Right renal pelvis (tissue), 4 donors: ENCODE data around the gene GABRB1. TPM values are rescaled to one million over a fixed set of nuclear protein-coding genes. Genes with fewer than 3 reads are reported as not detected.

Experiments used
- DNase-seq, 4 donors: peaks; one replicate each; pipeline ENCODE4 v3.0.0-alpha.2; 2013; ENCODE audit warnings: low read depth in 4 of 4, low spot score in 3 of 4, missing footprints in 1 of 4
- polyA plus RNA-seq, 4 donors: library from polyadenylated mRNA; unstranded; fragments of 120-200 nt; gene quantifications; one replicate each; pipeline ENCODE4 v1.2.1, GENCODE V29; 2013; ENCODE audit not compliant: insufficient read length in 4 of 4

Gene GABRB1
- polyA plus RNA-seq, 4 donors: 0.26 to 0.64 (median 0.52) TPM

DNA sequence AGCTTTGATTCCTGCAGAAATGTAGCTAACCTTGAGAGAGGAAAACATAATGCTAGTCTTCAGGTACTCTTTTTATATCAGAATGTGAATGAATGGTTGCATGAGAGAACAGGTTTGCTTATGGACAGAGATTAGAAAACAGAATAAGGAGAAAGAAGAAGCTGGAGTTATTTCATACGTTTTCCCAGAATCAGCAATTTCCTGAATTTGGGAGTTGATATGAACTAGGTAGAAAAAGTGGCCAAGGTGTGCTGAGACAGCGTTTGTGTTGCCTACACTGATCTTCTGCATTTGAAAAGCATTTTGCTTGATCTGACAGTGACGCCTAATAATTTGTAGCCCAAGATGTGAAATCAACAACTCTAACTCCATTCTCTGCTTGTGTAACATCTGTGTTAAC is 12.5 kb downstream of the GABRB1 start:
- no peak for DNase-seq

DNA sequence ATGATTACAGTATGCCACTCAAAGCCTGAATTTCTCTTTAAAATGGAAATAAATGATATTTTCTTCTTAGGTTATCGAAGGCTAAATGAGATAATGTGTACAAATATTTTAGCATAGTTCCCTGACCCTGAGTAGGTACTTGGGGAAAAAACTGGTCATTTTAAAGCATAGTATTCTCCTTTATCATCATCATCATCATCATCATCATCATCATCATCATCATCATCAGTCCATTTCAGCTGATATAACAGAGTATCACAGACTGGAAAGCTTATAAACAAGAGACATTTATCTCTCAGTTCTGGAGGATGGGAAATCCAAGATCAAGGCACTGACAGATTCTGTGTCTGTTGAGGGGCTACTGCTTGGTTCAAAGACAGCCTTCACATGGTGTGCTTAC is 13.9 kb downstream of the GABRB1 start:
- no peak for DNase-seq

DNA sequence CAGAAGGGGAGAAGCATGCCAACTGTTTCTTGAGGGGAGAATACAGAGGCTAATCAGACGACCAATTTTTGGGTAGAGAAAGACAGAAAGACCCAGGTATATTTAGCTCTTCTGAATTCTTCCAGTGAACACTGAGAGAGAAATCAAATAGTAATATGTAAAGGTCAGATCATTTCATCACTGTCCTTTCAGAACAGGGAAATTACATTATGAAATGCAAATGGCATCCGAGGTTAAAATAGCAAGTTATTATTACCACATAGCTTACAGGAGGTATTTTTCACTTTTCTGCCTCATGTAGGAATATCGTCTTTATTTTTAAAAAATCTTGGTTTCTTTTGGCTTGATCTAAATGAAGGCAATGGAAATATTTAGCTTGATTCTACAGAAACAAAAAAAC is 18.0 kb downstream of the GABRB1 start:
- no peak for DNase-seq

DNA sequence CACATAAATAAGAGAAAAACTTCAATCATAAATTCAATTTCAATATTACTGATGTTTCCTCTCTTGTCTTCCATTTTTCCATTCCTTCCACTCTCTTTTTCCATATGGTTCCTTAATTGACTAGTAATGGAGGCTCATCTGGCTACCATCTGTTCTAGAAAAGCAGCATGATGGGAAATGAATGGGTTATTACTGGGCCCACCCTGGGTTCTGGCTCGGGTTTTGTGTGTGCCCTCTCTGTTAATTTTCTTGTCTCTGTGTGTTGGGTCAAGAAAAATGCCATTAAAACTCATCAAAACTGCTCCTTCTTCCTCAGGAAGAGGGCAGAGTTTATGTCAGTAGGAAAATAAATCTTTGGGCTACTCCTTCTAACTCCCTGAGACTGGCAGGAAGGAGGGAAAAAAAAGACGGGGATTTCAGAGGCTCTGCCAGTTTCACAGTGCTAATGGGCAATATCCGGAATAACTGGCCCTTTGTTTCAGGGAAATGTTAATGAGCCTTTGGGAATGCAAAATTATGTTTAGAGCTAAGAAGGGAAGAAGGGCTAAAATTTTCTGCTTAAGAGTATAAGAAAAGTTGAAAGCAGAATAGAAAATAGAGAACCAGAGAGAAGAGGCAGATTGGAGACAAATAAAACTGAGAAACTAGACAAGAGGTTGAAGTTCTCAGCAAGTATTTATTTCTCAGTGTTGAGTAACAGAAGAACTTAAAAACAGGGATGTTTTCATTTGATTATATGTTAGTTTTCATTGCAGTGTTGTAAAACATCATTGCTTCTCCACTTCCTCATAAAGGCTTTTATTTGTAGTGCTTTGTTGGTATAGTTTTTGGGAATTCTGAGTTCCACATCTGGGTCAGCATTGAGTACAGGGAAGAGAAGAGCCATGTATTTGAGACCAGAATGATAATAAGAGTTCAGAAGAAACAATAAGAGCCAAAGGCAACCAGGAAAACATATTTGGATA is 19.7 kb downstream of the GABRB1 start:
- no peak for DNase-seq

DNA sequence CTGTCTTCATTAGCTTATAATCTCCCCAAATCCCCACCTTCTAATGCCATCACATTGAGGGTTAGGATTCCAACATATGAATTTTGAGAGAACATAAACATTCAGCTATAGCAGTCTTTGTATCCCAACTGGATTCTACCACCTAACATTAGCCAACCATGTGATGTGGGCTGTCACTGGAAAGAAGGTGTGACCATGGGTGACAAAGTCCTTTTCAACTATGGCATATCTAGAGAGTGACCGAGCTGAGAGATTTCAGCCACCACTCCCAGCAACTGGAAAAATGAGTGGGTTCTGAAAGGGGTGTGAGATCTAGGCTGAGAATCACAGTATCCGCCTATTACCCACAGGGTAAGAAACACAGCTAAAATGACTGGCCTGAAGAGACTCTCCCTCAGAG is 22.1 kb downstream of the GABRB1 start:
- DNase-seq: no peak

DNA sequence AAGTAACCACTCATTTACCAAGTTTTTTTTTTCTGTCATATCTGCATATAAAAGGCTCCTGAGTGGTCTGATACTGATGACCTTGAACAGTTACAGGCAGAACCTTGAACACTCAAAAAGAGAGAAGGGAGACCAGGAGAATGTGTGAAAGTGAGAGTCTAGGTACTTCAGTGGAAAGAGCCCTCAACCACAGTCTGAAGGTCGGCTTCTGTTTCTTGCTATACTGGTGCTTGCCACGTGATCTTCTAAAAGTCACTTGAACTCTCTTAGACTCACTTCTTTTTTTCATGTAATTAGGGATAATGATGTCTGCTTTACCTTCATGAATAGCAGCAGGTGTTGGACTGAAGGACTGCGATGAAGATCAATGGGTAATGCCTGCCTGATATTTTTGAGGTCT is 22.8 kb downstream of the GABRB1 start:
- DNase-seq: no peak

DNA sequence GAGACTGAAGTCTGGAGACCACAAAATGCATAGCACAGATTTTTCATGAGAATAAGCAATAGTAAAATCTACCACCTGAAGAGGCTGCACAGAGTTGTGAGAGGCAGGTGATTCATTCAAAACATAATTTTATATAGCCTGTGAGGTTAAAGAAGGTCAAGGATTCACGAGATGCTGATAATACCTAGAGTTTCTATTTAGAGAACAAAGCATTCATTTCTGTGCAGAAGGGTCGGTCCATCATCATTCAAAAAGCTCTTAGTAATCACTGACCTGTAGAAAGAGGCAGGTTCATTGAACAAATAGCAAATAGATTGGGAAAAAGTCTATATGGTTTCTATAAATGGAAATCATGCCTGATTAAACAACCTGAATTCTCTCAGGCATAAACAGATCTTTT is 26.6 kb downstream of the GABRB1 start:
- DNase-seq: no peak

DNA sequence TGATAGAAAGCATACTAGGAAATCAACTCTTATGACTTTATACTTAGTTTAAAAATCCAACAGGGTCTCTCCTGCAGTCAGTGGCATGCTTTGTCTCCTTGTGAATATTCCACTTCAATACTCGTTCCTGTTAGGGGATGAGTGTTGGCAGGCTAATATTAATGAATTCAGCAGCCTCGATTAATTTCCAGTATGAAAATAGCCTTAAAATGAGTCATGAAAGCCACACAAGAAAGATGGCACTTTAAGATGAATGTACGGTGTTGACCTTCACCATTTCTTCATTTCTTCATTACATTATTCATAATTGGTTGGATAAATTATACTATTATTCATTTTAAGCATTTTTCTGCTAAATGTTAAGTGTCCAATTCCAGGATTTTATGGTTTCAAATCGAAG is 29.2 kb downstream of the GABRB1 start:
- no peak for DNase-seq

DNA sequence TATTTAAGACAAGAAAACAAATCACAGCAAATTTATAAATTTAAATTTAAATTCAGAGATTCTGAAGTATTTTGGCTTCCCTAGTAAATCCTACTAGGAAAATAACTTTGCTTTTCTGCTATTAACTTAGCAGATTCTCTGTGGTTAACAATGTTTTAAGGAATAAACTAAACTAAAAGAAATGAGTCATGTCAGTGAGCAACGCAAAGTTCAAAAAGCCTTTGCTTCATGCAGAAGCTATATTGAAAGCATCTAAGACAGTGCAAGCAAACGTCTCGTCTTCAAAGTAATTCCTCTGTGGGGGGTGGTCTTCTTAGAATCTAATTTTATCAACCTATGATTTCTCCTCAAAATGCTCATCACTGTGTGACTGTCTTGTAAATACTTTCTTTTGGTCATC is 30.1 kb downstream of the GABRB1 start:
- no peak for DNase-seq

DNA sequence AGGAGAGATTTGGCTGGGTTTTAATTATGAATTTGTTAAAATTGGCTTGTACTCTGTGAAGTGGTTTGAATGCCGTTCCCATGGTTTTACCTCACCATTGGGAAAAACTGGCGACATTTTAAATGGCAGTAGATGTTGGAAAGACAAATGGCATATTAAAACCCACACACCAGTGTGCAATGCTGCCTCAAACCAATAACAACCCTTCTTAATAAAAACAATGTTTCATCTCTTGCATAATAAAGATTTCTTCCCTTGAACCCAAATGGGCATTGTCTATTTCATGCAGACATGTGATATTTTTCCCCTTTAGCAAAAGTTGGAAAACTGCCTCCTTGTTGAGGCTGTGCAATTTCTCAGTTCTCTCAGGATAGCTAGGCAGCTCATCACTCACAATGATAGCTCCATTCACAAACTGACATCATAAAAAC is 33.7 kb downstream of the GABRB1 start:
- no peak for DNase-seq

DNA sequence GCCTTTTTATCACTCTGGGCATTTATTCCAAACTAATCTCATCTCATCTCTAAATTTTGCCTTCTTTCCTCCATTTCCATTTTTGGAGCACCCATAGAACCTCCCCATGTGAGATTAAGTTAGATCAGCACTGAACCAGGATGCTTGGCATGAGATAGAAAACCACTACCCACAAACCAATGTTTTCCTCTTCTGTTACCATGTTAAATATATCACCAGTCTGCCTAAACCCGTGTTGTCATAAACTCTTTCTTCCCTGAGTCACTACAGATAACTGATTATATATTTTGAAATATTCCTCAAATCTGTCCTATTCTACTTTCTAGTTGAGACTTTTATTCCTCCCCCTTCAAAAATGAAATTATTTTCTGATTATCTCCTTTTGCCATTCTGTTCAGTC is 37.6 kb downstream of the GABRB1 start:
- no peak for DNase-seq

DNA sequence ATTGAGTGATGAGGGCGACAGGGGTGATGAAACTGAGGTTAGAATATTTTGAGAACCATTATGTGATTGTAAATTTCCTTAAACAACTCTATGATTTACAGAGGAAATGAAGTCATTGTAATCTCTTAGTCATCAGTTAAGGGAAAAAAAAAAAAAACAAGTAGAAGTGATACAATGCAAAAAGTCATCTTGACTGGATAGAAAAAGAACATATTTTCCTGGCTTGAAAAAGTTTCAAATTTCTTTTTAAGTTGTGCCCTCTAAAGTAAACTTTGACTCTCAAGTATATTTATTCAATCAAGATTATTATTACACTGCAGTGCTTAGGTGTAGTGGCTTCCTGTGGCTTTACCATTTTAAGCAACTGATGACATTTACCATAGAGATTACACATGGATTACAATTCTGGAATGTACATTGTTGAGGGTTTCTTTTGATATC is 40.6 kb downstream of the GABRB1 start:
- DNase-seq: no peak

DNA sequence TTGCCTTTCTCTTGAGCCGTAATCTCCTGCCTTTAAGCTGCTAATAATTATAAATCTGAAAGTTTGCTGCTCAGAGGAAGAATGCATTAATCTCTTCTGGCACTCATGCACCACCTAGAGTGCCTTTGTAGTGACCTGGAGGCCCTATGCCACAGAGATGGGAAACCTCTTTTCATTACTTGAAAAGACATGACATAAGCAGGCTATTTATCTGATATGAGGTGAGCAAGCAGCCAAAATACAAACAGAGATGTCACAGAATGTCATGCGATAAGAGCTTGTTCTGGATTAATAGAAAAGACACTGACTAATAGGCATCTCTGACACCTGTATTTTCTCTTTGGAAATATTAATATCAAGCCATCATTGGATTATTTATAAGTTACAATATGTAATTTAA is 42.3 kb downstream of the GABRB1 start:
- no peak for DNase-seq

DNA sequence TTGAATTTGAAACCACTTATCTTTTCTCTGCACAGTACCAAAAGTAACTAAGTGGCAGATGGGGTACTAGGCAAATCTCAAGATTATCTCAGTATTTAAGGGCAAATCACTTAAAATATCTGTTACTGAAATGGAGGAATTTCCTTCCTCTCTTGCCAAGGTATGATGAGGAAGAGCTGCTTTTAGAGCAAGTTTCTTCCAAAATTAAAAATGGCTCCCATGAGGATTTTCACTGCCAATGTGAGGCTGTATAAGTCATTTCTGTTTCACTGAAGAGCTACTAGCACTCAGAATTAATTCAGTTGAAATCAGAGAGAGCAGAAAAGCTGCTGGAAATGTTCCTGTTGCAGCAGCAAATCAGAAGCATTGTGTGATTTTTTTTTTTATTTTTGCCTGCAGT is 43.4 kb downstream of the GABRB1 start:
- DNase-seq: no peak

DNA sequence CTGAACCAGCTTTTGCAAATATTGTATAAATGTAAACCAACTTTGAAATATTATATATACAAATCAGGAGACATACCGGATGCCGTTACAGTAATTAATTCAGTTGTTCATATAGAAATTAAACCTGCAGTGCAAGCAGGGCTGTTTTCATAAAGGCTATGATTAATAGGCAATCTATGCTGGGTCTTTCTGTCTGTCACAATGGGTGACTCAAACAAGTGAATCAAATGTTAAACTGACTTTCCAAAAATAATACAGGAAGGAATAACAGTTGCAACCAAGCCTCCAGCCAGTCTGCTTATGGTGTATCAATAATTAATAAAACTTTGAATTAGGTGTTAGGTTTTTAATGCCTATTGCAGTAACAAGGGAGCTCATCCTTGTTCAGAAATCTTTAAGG is 43.9 kb downstream of the GABRB1 start:
- no peak for DNase-seq

DNA sequence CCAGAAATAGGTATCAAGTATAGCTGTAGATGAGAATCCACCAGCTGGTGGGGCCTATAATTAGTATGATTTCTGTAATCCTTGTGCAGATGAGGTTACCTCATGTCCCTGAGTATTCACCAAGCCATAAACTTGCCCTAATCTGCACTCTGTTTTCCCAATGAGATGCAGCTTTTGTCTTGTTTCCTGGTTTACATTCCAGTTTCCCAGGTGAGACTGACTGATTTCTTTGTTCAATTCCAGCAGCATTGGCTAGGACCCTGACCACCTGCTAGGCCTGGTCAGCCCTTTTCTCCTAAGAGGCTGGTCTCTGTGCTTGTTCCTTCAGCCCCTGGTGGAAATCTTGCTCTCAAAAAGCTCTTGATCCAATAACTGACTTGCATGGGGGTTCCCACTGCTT is 44.6 kb downstream of the GABRB1 start:
- DNase-seq: no peak

DNA sequence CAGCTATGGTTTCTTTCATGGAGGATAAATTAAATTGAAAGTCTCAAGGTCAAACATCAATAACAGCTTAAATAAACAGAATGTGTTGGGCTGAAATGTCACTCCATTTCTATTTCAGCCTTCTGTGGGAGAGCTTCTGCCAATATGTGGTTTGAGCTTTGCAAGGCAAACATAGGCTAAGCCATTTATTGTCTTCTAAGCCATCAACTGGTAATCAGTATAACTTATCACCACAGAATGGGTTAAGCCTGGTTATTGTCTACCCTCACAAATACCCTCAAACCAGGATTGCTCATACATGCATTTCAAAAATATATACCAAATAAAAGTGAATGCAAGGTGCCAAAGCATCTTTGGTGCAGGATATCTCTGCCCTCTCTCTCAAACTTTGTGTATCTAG is 52.7 kb downstream of the GABRB1 start:
- no peak for DNase-seq

DNA sequence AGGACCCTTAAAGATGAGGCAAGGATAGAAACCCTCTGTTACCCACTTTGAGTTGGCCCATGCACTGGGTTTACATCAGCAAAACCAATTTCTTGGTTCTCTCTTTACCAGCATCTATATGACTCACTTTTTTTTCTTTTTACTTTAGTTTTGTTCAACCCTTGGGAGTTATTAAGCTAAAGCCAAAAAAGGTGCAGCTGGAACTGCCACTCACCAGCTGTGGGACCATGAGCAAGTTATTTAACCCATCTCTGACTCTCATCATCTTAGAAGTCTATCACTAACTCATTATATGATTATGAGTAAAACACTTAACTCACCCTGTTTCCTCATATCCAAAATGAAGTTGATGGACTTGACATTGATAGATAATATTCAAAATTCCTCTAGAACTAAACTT is 53.4 kb downstream of the GABRB1 start:
- no peak for DNase-seq

DNA sequence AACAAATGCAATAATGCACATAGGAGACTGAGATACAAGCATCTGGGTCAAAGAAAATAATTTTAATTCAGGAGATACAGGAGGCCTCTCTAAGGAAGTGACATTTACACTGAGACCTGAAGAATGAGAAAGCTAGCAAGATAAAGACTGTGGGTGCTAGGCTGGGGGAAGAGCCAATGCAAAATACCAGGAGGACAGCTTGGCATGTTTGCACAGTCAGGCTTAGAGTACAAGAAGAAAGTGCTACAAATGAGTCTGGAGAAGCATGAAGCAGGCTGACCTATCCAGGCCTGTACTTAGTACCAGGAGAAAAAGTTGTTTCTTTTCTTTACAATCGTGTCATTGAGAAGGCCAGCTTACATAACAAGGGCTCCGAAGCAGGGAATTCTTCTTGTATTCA is 56.9 kb downstream of the GABRB1 start:
- DNase-seq: no peak

DNA sequence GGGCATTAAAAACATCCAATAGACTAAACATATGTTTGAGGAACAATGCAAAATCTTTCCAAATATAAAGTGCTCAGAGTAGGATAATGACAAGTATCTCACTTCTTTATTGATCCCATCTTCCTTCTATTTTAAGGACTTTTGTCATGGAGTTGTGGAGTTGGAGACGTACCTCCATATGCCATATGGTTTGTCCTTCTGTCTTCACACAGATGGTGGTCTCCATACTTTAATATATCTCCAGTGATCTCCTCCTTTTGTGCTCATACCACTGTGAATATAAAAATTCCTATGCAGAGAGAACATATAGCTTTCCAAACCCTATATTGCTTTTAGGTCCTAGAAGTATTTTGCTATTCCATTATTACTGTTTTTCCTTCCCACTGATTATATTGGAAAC is 64.5 kb downstream of the GABRB1 start:
- no peak for DNase-seq

DNA sequence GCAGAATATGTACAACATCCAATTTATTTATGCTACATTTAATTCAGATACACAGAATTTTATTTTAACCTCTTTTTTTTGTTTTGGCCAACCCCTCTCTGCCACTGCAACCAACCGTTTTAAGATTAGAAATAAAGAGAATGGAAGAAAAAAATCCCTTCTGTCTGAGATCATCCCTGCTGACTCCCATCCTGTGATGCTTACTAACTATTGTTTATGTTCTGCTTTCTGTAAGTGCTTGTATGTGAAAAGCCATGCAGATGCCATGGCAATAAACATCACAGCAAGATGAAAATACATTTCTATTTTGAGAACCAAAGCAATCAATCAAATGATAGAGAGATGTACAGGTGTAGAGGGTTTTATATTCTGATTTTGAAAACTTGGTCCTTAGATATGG is 70.1 kb downstream of the GABRB1 start:
- no peak for DNase-seq

DNA sequence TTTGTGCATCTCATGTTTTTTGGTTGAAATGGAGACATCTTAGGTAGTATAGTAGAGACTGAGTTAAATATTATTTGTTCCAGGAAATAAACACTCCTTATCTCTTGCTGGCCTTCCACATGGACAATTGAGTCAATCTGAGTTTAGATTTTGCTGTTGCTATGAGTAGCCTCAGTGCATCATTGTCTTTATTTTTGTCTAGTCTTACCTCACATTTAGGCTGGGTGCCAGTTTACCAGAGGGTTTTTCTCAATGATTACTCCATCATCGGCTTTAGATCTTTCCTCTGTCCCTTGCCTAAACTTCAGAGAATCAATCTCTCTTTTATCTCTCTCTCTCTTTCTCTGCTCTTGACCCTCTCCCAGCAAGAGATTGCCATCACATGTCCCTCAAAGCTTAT is 73.6 kb downstream of the GABRB1 start:
- no peak for DNase-seq

DNA sequence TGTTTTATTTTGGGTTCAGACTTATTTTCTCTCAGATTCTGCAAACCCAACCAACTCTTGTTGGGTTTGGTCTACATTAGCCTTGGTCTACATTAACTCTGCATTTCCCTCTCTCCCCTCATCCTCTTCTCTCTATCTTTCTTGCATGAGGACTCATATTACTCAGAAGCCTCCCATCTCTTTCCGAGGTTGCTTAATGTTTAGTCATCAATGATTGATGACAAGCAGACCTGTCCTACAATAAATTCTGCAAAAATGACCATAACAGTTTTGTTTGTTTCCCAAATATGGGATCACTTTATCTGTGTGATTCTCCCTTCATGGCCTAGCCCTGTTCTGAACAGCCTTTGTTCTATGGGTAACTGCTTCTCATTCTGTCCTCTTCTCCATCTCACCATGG is 75.2 kb downstream of the GABRB1 start:
- DNase-seq: no peak
